Activated CD8-positive, alpha-beta T cell treated with anti-CD3 and anti-CD28 coated beads for 36 hours (primary cell): ENCODE measurements around the gene CCDC126. TPM values are rescaled to one million over a fixed set of nuclear protein-coding genes. Genes with fewer than 3 reads are reported as not detected.

Source experiments
- ATAC-seq: fragments of 200-7000 bp; cut with Tn5 transposase; one replicate; pipeline ENCODE4 v1.10.0; 2021; ENCODE audit warnings: mild to moderate bottlenecking, moderate library complexity
- CTCF ChIA-PET: fragments of 350-600 bp; sonication (Branson Sonifier 250); formaldehyde crosslinking; loops from one replicate; lab custom pipeline; 2021; ENCODE audit warnings: antibody characterized with exemption; lab: Charles Lee
- POLR2A ChIA-PET: fragments of 350-600 bp; sonication (Branson Sonifier 250); formaldehyde crosslinking; loops from one replicate; lab custom pipeline; 2021; ENCODE audit warnings: antibody characterized with exemption; lab: Charles Lee
- DNase-seq: peaks from one replicate; pipeline ENCODE4 v3.0.0-alpha.2; 2020
- H3K27ac Mint-ChIP-seq: one replicate; pipeline ENCODE4 v1.8.0; 2021; ENCODE audit warnings: mild to moderate bottlenecking, mixed read lengths
- H3K27me3 Mint-ChIP-seq: one replicate; pipeline ENCODE4 v1.8.0; 2021; ENCODE audit warnings: mixed read lengths
- H3K36me3 Mint-ChIP-seq: one replicate; pipeline ENCODE4 v1.8.0; 2021; ENCODE audit warnings: low read depth, mixed read lengths
- H3K4me1 Mint-ChIP-seq: one replicate; pipeline ENCODE4 v1.8.0; 2021; ENCODE audit warnings: low read depth, mixed read lengths
- H3K4me3 Mint-ChIP-seq: one replicate; pipeline ENCODE4 v1.8.0; 2021; ENCODE audit warnings: mild to moderate bottlenecking, moderate library complexity, mixed read lengths
- H3K9me3 Mint-ChIP-seq: one replicate; pipeline ENCODE4 v1.8.0; 2021; ENCODE audit warnings: mixed read lengths
- CTCF ChIP-seq: fragments of 200-600 bp; IDR thresholded peaks from one replicate; pipeline ENCODE4 v1.8.0; 2022; ENCODE audit warnings: antibody characterized with exemption, mild to moderate bottlenecking
- intact Hi-C: fragments of 100-400 bp; cut with micrococcal nuclease; formaldehyde crosslinking; loops from one replicate; pipeline ENCODE4 v1.10.0; 2022
- total RNA-seq, 2 experiments: library from RNA; stranded (reverse); gene quantifications; one replicate each; pipeline ENCODE4 v1.2.3, GENCODE V29; 2021

Gene CCDC126
- total RNA-seq, 2 experiments from 2014 or later: 5.5 to 6.5 TPM

- Mint-ChIP-seq H3K27me3 (no peaks in the 10 kb centered on the region), H3K4me1 (no peaks in the 10 kb centered on the region), H3K36me3 (peaks cover 15% of the 10 kb centered on the region), H3K4me3 (no peak overlapping the region), H3K27ac (no peak overlapping the region), H3K9me3 (peaks cover 2% of the 10 kb centered on the region)
- ATAC-seq (no peak), DNase-seq (no peak)
- POLR2A ChIA-PET: no interaction called here
- TF ChIP-seq CTCF: no peak
- intact Hi-C loops: no loop called here
- CTCF ChIA-PET: interaction anchor here (0.6 to 4.1 kb wide), 5 partner anchors 10 to 786 kb away, joined by 3 to 13 read pairs (median 3); no protein-coding TSS in a partner anchor
Measured at GRCh38 chr7:23691320-23691719, 94.1 kb downstream of the CCDC126 start.

GRCh38 chr7:23693224-23693623, 96.0 kb downstream of the CCDC126 start:
- no peak for DNase-seq
- ChIA-PET POLR2A (no interaction called here), CTCF (interaction anchor here (1.3 to 4.1 kb wide), 6 partner anchors 9 to 420 kb away, joined by 3 to 13 read pairs (median 4); partner anchors contain the start of gene FAM221A)
- no peak overlapping the region for H3K27ac Mint-ChIP-seq
- peaks cover 2% of the 10 kb centered on the region for H3K9me3 Mint-ChIP-seq
- peaks cover 15% of the 10 kb centered on the region for H3K36me3 Mint-ChIP-seq
- H3K4me1 Mint-ChIP-seq: no peaks in the 10 kb centered on the region
- ATAC-seq: no peak
- no peaks in the 10 kb centered on the region for H3K27me3 Mint-ChIP-seq
- no peak for TF ChIP-seq CTCF
- intact Hi-C loops: no loop called here
- no peak overlapping the region for H3K4me3 Mint-ChIP-seq

Other genes with a start within 250 kb of the CCDC126 start
- gene IGF2BP3, start 126.9 kb upstream of the CCDC126 start, total RNA-seq: 1 to 10 TPM in 1 of 2 experiments, under 1 TPM in 1; 0.61 to 1.1 TPM
- 10 to 100 TPM; 86.3 to 86.5 TPM for gene TRA2A, start 65.4 kb upstream of the CCDC126 start, total RNA-seq
- gene FAM221A, start 82.8 kb downstream of the CCDC126 start, total RNA-seq: 1 to 10 TPM; 7.5 to 7.7 TPM
- under 1 TPM in 1 of 2 experiments, not detected in 1; 0.20 TPM for gene STK31, start 112.8 kb downstream of the CCDC126 start, total RNA-seq